Uterus (tissue), 2 donors: ENCODE results near the gene HSD17B2.

Experiments used
- POLR2A ChIP-seq, 2 donors: fragments of 450-650 bp; IDR thresholded peaks; one replicate each; pipeline ENCODE4 v1.6.1; 2016; ENCODE audit warnings: antibody characterized with exemption in 2 of 2, mild to moderate bottlenecking in 1 of 2, moderate library complexity in 1 of 2
- TF ChIP-seq, protein P1 (sequence below), 4 experiments: fragments of 200-600 bp in 2 of 4; fragments of 450-650 bp in 2 of 4; sonication (generic) in 2 of 4; IDR thresholded peaks; one replicate each; pipeline ENCODE4 v1.5.1; 2016 to 2019; ENCODE audit warnings: antibody characterized with exemption in 4 of 4, mild to moderate bottlenecking in 2 of 4, moderate library complexity in 1 of 4

DNA sequence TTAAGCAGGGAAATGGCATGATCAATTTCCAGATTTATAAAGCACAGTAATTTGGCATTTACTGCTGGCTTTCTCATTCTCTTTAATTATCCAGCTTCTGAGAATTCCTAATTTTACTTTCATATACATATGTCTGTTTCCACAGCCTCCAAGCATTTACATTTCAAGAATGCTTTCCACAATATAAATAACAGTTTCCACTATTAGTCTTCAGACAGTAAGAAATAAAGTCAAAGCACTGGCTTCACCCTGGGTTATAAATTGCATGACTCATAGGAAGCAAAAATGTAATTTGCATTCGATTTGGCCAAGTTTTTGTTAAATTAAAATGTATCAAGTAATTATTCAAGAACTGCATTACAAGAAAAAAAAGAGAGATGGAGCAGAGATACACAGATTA, 81.5 kb downstream of the HSD17B2 start:
- TF ChIP-seq POLR2A (IDR thresholded peaks at IDR 0.05): no peak
- TF ChIP-seq, protein P1, sequence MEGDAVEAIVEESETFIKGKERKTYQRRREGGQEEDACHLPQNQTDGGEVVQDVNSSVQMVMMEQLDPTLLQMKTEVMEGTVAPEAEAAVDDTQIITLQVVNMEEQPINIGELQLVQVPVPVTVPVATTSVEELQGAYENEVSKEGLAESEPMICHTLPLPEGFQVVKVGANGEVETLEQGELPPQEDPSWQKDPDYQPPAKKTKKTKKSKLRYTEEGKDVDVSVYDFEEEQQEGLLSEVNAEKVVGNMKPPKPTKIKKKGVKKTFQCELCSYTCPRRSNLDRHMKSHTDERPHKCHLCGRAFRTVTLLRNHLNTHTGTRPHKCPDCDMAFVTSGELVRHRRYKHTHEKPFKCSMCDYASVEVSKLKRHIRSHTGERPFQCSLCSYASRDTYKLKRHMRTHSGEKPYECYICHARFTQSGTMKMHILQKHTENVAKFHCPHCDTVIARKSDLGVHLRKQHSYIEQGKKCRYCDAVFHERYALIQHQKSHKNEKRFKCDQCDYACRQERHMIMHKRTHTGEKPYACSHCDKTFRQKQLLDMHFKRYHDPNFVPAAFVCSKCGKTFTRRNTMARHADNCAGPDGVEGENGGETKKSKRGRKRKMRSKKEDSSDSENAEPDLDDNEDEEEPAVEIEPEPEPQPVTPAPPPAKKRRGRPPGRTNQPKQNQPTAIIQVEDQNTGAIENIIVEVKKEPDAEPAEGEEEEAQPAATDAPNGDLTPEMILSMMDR (IDR thresholded peaks at IDR 0.05): no peak
